Stimulated activated CD8-positive, alpha-beta memory T cell treated with anti-CD3 and anti-CD28 coated beads, Interleukin-15, amount 100 ng/mL, for 48 hours (primary cell): ENCODE data around the gene CPA4.

Experiments
- DNase-seq, 2 donors: peaks; one replicate each; pipeline ENCODE4 v3.0.0-alpha.2; 2020; ENCODE audit warnings: low read depth in 2 of 2

The CPA4 gene

GRCh38 chr7:130274983-130275591 lies 17.9 kb upstream of the CPA4 start:
- no peak for DNase-seq

- DNase-seq: no peak
Measured at GRCh38 chr7:130275826-130276297, 17.1 kb upstream of the CPA4 start.

GRCh38 chr7:130276796-130277762 lies 15.9 kb upstream of the CPA4 start:
- peak; percentile 11 to 13 for DNase-seq

- DNase-seq: no peak
Measured at GRCh38 chr7:130277763-130278643, 15.0 kb upstream of the CPA4 start.

GRCh38 chr7:130278860-130279259 lies 14.1 kb upstream of the CPA4 start:
- DNase-seq: no peak

GRCh38 chr7:130279286-130279685 lies 13.7 kb upstream of the CPA4 start:
- no peak for DNase-seq

- no peak for DNase-seq
Measured at GRCh38 chr7:130279906-130280305, 13.1 kb upstream of the CPA4 start.

- no peak for DNase-seq
Measured at GRCh38 chr7:130281260-130281659, 11.7 kb upstream of the CPA4 start.

GRCh38 chr7:130286881-130287280 lies 6.1 kb upstream of the CPA4 start:
- DNase-seq: no peak

- no peak for DNase-seq
Measured at GRCh38 chr7:130288168-130288567, 4.8 kb upstream of the CPA4 start.

- DNase-seq: no peak
Measured at GRCh38 chr7:130288829-130289228, 4.1 kb upstream of the CPA4 start.

GRCh38 chr7:130289478-130289877 lies 3.5 kb upstream of the CPA4 start:
- DNase-seq: no peak

GRCh38 chr7:130290745-130291144 lies 2.2 kb upstream of the CPA4 start:
- no peak for DNase-seq

- DNase-seq: no peak
Measured at GRCh38 chr7:130293521-130293920, 560 bp downstream of the CPA4 start.

- DNase-seq: no peak
Measured at GRCh38 chr7:130294314-130294713, 1.4 kb downstream of the CPA4 start.

- no peak for DNase-seq
Measured at GRCh38 chr7:130296221-130296951, 3.4 kb downstream of the CPA4 start.

GRCh38 chr7:130297628-130298543 lies 4.9 kb downstream of the CPA4 start:
- DNase-seq: no peak

GRCh38 chr7:130298544-130299326 lies 5.8 kb downstream of the CPA4 start:
- no peak for DNase-seq

GRCh38 chr7:130299866-130300265 lies 6.9 kb downstream of the CPA4 start:
- DNase-seq: no peak
